Measurements from ENCODE around the gene STRN3.
"Not testable (repeated sequence)": the region's sequence is repeated elsewhere in the genome, so short reads cannot be mapped to it uniquely, and the experiment has no call there.

STRN3 gene

GRCh38 chr14:30999038-30999773 lies 27.0 kb downstream of the STRN3 start:
- no peak for DNase-seq

GRCh38 chr14:30998100-30998706 lies 28.0 kb downstream of the STRN3 start:
- DNase-seq: no peak

- DNase-seq: no peak
Measured at GRCh38 chr14:30996892-30997659, 29.1 kb downstream of the STRN3 start.

- DNase-seq: no peak
Measured at GRCh38 chr14:30995689-30996088, 30.5 kb downstream of the STRN3 start.

- no peak for DNase-seq
Measured at GRCh38 chr14:30994681-30995620, 31.2 kb downstream of the STRN3 start.

GRCh38 chr14:30993071-30993470 lies 33.1 kb downstream of the STRN3 start:
- no peak for DNase-seq

- no peak for DNase-seq
Measured at GRCh38 chr14:30991408-30991807, 34.8 kb downstream of the STRN3 start.

GRCh38 chr14:30990770-30991169 lies 35.4 kb downstream of the STRN3 start:
- no peak for DNase-seq

GRCh38 chr14:30988509-30988908 lies 37.7 kb downstream of the STRN3 start:
- DNase-seq: no peak

- DNase-seq: no peak
Measured at GRCh38 chr14:30985796-30986195, 40.4 kb downstream of the STRN3 start.

- DNase-seq: no peak
Measured at GRCh38 chr14:30983858-30984257, 42.3 kb downstream of the STRN3 start.

GRCh38 chr14:30982533-30982932 lies 43.6 kb downstream of the STRN3 start:
- DNase-seq: no peak

GRCh38 chr14:30980980-30981379 lies 45.2 kb downstream of the STRN3 start:
- DNase-seq: no peak

GRCh38 chr14:30980106-30980704 lies 46.0 kb downstream of the STRN3 start:
- not testable (repeated sequence) for DNase-seq

- no peak for DNase-seq
Measured at GRCh38 chr14:30977752-30978151, 48.4 kb downstream of the STRN3 start.

GRCh38 chr14:30974628-30975027 lies 51.6 kb downstream of the STRN3 start:
- DNase-seq: no peak

- DNase-seq: no peak
Measured at GRCh38 chr14:30972882-30973582, 53.1 kb downstream of the STRN3 start.

GRCh38 chr14:30972036-30972732 lies 54.0 kb downstream of the STRN3 start:
- DNase-seq: not testable (repeated sequence)

GRCh38 chr14:30971586-30971985 lies 54.6 kb downstream of the STRN3 start:
- DNase-seq: no peak

GRCh38 chr14:30969796-30970195 lies 56.4 kb downstream of the STRN3 start:
- DNase-seq: not testable (repeated sequence)
